K562 (cell line): ENCODE data around the gene STX3. TPM values are rescaled to one million over a fixed set of nuclear protein-coding genes. Genes with fewer than 3 reads are reported as not detected.
A peak's percentile ranks its signal among the peaks of the same experiment; 100 is the strongest.

Source experiments
- CHAMP1 ChIP-seq: fragments of 450-650 bp; IDR thresholded peaks from 2 replicates; pipeline ENCODE4 v1.6.1; 2016; ENCODE audit warnings: mild to moderate bottlenecking
- CHD7 ChIP-seq: fragments of 200-600 bp; sonication (generic); IDR thresholded peaks from one replicate; pipeline ENCODE4 v1.6.1; 2012; ENCODE audit warnings: mild to moderate bottlenecking, low read depth, low read length, inconsistent platforms
- JUND ChIP-seq, 2 experiments: IDR thresholded peaks; 2 replicates in 1 of 2; 3 replicates in 1 of 2; pipeline ENCODE4 v1.6.1; 2011; ENCODE audit warnings: borderline replicate concordance in 2 of 2, low read depth in 2 of 2, low read length in 2 of 2, improper control_type of control experiment in 1 of 2, missing biosample characterization in 1 of 2, missing genetic modification characterization in 1 of 2, missing genetic modification reagents in 1 of 2
- KDM1A ChIP-seq, 2 experiments: fragments of 450-650 bp; IDR thresholded peaks; 2 replicates each; pipeline ENCODE4 v1.6.1; 2016; ENCODE audit warnings: mild to moderate bottlenecking in 2 of 2
- MECOM ChIP-seq: fragments of 250-450 bp; sonication (Bioruptor Pico); IDR thresholded peaks from 2 replicates; pipeline ENCODE4 v1.8.0; 2022; ENCODE audit warnings: inconsistent platforms
- MXD1 ChIP-seq: fragments of 250-450 bp; sonication (Bioruptor Pico); IDR thresholded peaks from 2 replicates; pipeline ENCODE4 v1.8.0; 2021; ENCODE audit warnings: borderline replicate concordance, mild to moderate bottlenecking, moderate library complexity; ENCODE audit not compliant: poor library complexity, severe bottlenecking
- NCOA1 ChIP-seq: fragments of 450-650 bp; IDR thresholded peaks from 2 replicates; pipeline ENCODE4 v1.6.1; 2016; ENCODE audit warnings: low read depth
- NR2C2 ChIP-seq, 2 experiments: fragments of 200-800 bp in 1 of 2; sonication (Bioruptor generic) in 1 of 2; sonication (generic) in 1 of 2; formaldehyde crosslinking in 1 of 2; IDR thresholded peaks; 2 replicates each; pipeline versions ENCODE4 v1.6.1 to v1.8.0; 2016 to 2022; ENCODE audit warnings: mild to moderate bottlenecking in 1 of 2, missing compliant biosample characterization in 1 of 2, missing genetic modification characterization in 1 of 2, missing genetic modification reagents in 1 of 2
- PTRF ChIP-seq: fragments of 450-650 bp; IDR thresholded peaks from 2 replicates; pipeline ENCODE4 v1.6.1; 2016; ENCODE audit warnings: mild to moderate bottlenecking, missing genetic modification characterization, missing compliant biosample characterization
- RHOXF2B ChIP-seq: fragments of 250-450 bp; sonication (Bioruptor Pico); conservative IDR thresholded peaks from 2 replicates; pipeline ENCODE4 v1.5.1; 2021
- TAF15 ChIP-seq: fragments of 200-400 bp; formaldehyde crosslinking; IDR thresholded peaks from 2 replicates; pipeline ENCODE4 v1.6.1; 2017; ENCODE audit warnings: mild to moderate bottlenecking, low read depth, low read length, moderate library complexity
- polyA plus RNA-seq, 8 experiments: library from polyadenylated mRNA; depleted of rRNA in 4 of 8; stranded (reverse) in 5 of 8; unstranded in 3 of 8; fragments of >200 nt; fragmentation: Nextera tagmentation in 2 of 8; fragmentation: Illumina TruSeq in 1 of 8; extraction: Ambion mirVana in 2 of 8; extraction: Trizol in 1 of 8; gene quantifications; 2 replicates each; pipeline versions ENCODE4 v1.2.1 to v1.2.3, GENCODE V29; 2011 to 2014; ENCODE audit warnings: inconsistent platforms in 1 of 8, missing spikeins in 1 of 8
- total RNA-seq, 7 experiments: library from RNA; depleted of rRNA in 6 of 7; stranded (reverse); fragments of >200 nt in 6 of 7; fragmentation: Illumina TruSeq in 2 of 7; extraction: Trizol in 2 of 7; gene quantifications; 2 replicates each; pipeline versions ENCODE4 v1.2.1 to v1.2.3, GENCODE V29; 2011 to 2021; ENCODE audit warnings: low replicate concordance in 1 of 7

Gene STX3
- total and polyA plus RNA-seq, 9 of the 15 experiments (the other 6 are each of a cell fraction or from before 2014, with no cell fraction given), result 12.0 to 91.6 (median 48.7) TPM

GRCh38 chr11:59753650-59754493, 1.3 kb upstream of the STX3 start (continued):
- TF ChIP-seq CHD7 (no peak), PTRF (tag) (no peak), KDM1A (IDR thresholded peaks at IDR 0.05) (peak; percentile 7 to 48; a peak in 2 of 4 replicates), MECOM (CRISPR knock-in tag) (no peak), TAF15 (no peak), NCOA1 (peak; percentile 8; the same call in 1 of the 2 replicates), CHAMP1 (no peak), MXD1 (CRISPR knock-in tag) (no peak), NR2C2 (CRISPR knock-in tag; IDR thresholded peaks at IDR 0.05) (no peak), NR2C2 (tag; IDR thresholded peaks at IDR 0.05) (peak; percentile 3; the same call in 1 of the 2 replicates), JUND (IDR thresholded peaks at IDR 0.05; ENCODE audit: borderline replicate concordance, low read depth, low read length) (peak; percentile 45; the same call in 1 of the 2 replicates), JUND (tag; IDR thresholded peaks at IDR 0.05; ENCODE audit: borderline replicate concordance, low read depth, low read length) (peak; percentile 55; the same call in 1 of the 3 replicates), RHOXF2B (CRISPR knock-in tag) (no peak)
